HG02588 (cell line): ENCODE results near the gene PHF5A.
"Not testable (repeated sequence)": the region's sequence is repeated elsewhere in the genome, so short reads cannot be mapped to it uniquely, and the experiment has no call there.

Experiments
- ATAC-seq: cut with Tn5 transposase; IDR thresholded peaks from one replicate; pipeline ENCODE4 v1.9.1; 2021; ENCODE audit warnings: mild to moderate bottlenecking, moderate library complexity; ENCODE audit not compliant: unreplicated experiment

The PHF5A gene

GRCh38 chr22:41488596-41489385 is 20.3 kb upstream of the PHF5A start:
- no peak for ATAC-seq

DNA sequence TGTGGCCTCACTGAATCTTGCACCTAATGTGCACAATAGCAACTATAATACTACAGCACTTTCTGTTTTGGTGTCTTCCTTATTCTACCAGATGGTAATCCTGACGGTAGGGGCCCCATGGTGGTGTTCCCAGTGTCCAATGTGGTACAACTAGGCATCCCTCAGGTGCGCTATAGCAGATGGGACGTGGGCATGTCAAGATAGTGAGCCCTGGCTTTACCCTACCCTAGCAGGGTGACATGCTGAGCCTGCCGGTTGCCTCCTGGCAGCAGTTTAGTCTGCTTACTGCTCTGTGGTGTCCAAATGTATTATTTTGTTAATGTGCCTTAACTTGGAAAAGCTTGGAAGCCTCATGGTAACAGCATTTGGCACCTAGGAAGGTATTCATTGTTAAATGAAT is 19.6 kb upstream of the PHF5A start:
- ATAC-seq = no peak

- no peak for ATAC-seq
Measured at GRCh38 chr22:41487037-41487935, 18.8 kb upstream of the PHF5A start.

GRCh38 chr22:41485033-41485432 is 16.5 kb upstream of the PHF5A start:
- ATAC-seq = no peak

GRCh38 chr22:41482319-41482935 is 13.9 kb upstream of the PHF5A start:
- no peak for ATAC-seq

DNA sequence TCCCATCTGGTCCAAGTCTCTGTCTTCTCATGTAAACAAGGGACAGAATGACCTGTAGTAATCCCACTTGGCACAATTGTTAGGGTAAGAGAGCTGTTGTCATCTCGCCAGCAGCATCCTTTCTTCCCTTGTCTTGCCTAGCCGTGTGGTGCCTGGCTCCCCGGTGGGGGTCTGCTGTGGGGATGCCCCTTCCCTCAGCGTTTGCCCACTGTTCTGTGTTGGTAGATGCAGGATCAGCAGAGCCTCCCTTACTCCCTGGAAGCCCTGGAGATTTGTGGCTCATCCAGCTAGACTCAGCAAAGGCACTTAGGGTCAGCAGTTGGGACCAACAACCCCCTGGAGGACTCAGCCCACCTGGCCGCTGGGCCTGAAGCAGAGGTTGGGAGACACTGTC is 13.4 kb upstream of the PHF5A start:
- no peak for ATAC-seq

DNA sequence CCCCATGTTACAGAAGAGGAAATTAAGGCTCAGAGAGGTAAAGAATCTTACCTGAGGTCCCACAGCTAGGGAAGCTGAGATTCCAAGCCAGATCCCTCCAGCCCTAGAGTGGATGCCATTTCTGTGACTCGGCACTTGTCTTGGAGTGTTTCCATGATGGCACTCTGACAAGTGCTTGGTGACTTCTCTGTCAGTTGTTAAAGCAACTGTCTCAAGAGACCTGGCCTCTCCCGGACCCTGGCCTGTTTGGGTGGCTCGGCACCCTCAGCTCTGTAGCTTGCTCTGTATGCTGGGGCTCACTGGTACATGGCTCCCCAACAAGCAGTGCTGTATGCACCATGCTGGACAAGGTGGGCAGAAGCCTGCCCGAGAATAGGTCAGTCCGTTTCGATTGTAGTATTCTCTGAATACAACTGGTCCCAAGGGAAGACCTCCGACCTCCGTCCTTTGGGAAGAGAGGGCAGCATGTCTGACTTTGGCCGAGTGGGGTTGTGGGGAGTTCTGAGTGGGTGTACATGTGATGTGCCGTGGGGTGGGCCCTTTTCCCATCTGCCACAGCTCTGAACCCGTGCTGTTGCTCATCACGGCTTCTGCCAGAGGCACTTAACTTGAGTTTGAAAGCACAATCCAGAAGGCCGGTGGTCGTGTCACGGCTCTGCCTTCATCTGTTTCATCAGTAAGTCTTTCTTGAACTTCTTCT is 12.8 kb upstream of the PHF5A start:
- ATAC-seq = no peak

DNA sequence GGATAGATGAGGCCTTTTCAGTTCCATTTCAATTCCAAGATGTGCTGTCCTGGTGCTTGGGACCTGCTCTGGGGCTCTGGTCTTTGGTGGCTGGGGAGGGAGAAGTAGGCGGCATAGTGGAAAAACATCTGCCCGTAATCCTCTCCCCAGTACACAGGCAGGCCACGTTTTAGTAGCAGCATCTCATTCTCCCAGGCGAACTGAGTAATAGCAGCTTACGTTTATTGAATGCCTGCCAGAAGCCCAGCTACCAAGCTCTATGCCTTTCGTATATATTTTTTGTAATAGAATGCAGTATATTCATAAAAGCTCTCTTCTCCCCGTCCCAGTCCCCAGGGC is 11.9 kb upstream of the PHF5A start:
- ATAC-seq = no peak

- ATAC-seq = no peak
Measured at GRCh38 chr22:41479671-41480396, 11.3 kb upstream of the PHF5A start.

DNA sequence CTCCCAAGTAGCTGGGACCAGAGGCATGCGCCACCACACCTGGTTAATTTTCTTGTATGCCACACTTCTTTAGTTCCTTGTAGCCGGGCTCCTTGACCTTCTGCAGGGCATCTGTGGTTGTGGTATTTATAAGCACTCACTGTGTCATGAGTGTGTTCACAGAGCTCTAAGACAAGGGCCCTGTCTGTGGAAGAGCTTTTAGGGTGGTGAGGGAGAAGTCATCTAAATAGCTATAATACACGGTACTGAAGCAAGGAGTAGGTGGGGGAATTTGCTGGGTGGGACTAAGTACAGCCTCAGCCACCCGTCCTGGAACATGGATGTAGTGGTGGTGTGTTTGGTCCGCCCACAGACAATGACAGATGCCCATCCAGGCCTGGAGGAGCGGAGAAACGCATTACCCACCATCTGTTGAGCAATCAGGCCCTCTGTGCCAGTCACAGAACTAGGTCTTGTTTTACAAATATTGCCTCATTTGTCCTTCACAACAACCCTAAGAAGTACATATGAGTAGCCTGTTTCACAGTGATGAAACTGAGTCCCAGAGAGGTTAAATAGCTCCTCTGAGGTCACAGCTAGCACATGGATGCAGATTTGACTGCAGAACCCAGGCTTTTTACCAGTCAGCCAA is 10.5 kb upstream of the PHF5A start:
- no peak for ATAC-seq

DNA sequence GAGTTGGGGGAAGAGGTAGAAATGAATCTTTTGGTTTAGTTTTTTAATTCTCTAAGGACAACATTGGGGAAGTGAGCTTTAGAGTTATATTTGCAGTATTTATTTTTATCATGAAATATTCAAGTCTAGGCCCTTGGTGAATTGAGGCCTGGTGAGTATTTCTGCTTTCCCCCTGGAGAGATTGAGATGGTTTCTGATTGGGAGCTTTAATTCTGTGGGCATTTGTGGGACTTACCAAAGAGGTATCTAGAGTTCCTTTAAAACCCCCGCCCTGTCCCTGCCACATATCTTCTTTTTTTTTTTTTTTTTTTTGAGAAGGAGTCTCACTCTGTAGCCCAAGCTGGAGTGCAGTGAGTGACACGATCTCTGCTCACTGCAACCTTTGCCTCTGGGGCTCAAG is 10.0 kb upstream of the PHF5A start:
- ATAC-seq = no peak

GRCh38 chr22:41474872-41475451 is 6.5 kb upstream of the PHF5A start:
- ATAC-seq = no peak

DNA sequence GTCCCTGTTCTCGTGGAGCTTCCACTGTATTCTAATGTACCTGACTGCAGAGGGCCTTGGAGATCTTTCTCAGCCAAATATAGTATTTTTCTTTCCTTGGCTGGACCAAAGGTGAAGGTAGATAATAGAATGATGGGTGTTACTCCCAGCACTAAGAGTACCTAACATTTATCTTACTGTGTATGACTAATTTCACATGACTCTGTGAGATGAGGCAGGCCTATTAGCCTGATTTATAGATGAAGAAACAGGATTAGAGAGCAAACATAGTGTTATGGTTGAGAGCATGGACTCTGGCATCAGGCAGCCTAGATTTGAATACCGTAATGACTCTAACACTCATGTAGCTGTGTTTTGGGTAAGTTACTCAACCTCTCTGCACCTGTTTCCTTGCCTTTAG is 3.1 kb upstream of the PHF5A start:
- ATAC-seq = no peak

GRCh38 chr22:41470886-41471285 is 2.4 kb upstream of the PHF5A start:
- no peak for ATAC-seq

DNA sequence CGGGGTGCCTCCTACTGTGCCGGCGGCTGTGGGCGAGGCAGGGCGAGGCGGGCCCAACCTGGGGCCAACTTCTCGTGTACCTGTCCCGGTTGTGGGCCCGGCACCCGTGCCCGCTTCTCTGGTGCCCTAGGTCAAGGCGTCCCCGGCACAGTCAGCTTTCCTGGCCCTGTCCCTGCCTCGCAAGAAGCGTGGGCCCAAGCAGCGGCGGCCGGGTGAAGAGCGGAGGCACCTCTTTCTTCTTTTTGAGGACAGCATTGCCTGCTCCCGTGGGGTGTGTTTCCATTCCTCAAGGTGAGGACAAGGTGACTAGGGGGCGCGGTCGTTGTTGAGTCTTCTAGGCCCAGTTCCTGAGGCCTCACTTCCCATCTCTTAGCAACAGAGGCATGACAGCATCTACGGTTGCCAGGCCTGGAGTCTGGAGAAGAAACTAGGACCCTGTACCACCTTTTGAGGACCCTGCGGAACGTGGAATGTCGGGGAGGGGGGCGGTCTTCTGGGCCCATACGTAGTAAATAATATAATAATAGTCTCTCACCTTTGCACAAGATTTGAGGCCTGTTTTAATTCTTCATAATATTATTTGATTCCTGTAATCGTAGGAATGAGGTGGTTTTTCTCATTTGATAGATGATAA is 843 bp upstream of the PHF5A start:
- ATAC-seq = peak; percentile 31

DNA sequence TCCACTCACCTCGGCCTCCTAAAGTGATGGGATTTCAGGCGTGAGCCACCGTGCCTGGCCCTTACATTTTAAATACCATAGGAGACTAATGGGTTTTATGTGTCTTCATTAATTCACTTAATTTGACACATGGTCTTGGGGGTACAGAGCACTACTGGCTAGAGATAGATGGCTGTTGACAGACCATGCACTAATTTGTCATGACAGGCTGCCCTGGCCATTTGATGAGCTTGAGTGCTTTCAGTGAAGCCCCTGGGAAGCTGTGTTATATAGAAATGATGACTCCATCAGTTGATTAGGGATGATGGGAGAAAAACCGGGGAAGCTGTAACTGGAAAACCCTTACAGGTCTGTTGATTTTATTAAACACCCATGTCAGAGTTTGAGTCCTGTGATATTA is 6.6 kb downstream of the PHF5A start:
- no peak for ATAC-seq

GRCh38 chr22:41460071-41460470 is 8.4 kb downstream of the PHF5A start:
- not testable (repeated sequence) for ATAC-seq

DNA sequence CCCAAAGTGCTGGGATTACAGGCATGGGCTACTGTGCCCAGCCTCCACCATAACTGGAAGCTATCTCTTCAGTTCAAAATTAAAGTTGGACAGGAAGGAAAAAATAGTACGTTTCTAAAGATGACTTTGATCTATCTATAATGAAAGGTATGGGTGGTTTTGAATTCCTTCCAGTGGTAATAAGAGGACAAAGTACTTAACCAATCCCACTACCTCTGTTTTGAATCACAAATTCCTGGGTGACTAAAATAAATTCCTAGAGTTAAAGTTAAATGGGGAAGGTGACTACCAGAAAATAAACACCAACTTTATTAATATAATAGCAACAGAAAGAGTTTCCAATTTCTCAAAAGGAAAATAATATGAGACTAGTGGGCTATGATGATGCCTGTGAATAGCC is 9.1 kb downstream of the PHF5A start:
- no peak for ATAC-seq

DNA sequence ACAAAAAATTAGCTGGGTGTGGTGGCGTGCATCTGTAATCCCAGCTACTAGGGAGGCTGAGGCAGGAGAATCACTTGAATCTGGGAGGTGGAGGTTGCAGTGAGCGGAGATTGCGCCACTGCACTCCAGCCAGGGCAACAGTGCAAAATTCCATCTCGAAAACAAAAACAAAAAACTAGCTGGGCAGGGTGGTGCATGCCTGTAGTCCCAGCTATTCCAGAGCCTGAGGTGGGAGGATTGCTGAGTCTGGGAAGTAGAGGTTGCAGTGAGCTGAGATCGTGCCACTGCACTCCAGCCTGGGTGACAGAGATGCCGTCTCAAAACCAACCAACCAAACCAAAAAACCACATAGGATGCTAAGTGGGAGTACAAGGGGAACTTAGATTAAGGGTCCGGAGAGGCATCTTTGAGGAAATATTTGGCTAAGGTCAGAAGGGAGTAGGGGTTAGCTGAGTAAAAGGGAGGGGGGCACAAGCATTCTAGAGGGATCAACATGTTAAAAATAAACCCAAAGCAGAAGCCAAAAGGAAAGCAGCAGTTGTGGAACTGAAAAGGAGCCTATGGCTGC is 10.2 kb downstream of the PHF5A start:
- ATAC-seq = no peak
